ENCODE measurements around the gene SLC38A10. TPM values are rescaled to one million over a fixed set of nuclear protein-coding genes. Genes with fewer than 3 reads are reported as not detected.

The SLC38A10 gene
- total RNA-seq (2014; rRNA removed; shearing (Covaris generic); ENCODE audit: low replicate concordance), result 20.8 and 48.8 TPM in 2 replicates

GRCh38 chr17:81295031-81295675, at the start of gene SLC38A10:
TSS of gene SLC38A10 (minus strand) at chr17:81295307. CDS start at chr17:81294921, 386 bp downstream.
- H3K36me3 ChIP-seq (ENCODE audit: insufficient read depth, low read length), result 0 out of 2 replicates have a peak, but pooled peaks cover 3% of the 10 kb centered on the region
- H3K27me3 ChIP-seq (ENCODE audit: low read length), result no peaks in the 10 kb centered on the region
- no peak within 1 kb of the TSS for H3K27ac ChIP-seq (ENCODE audit: low read length)
- H3K9ac ChIP-seq (ENCODE audit: low read length), result peak within 1 kb of the TSS; percentile 97
- H3K4me3 ChIP-seq (ENCODE audit: low read length), result peak within 1 kb of the TSS; percentile 81
- DNase-seq, result peak; percentile 96
- H3K4me2 ChIP-seq (ENCODE audit: low read depth, low read length, poor library complexity, severe bottlenecking), result peak within 1 kb of the TSS; percentile 85
- H3K4me1 ChIP-seq (ENCODE audit: low read length), result peaks cover 25% of the 10 kb centered on the region
- no peaks in the 10 kb centered on the region for H3K9me2 ChIP-seq (replicated peaks; ENCODE audit: insufficient read depth, low read length)
- no peaks in the 10 kb centered on the region for H3K9me3 ChIP-seq (ENCODE audit: low read length)
- H4K20me1 ChIP-seq (ENCODE audit: insufficient read depth, low read depth, low read length), result peaks cover 15% of the 10 kb centered on the region
- peak within 1 kb of the TSS; percentile 81 for H2AFZ ChIP-seq (ENCODE audit: low read length)
- H3K79me2 ChIP-seq (ENCODE audit: low read length), result peaks cover 44% of the 10 kb centered on the region

- Histone ChIP-seq H4K20me1 (ENCODE audit: insufficient read depth, low read depth, low read length) (no peaks in the 10 kb centered on the region), H3K79me2 (ENCODE audit: low read length) (no peaks in the 10 kb centered on the region), H3K27ac (ENCODE audit: low read length) (no peak overlapping the region), H3K4me2 (ENCODE audit: low read depth, low read length, poor library complexity, severe bottlenecking) (no peak overlapping the region), H3K36me3 (ENCODE audit: insufficient read depth, low read length) (no peaks in the 10 kb centered on the region), H3K9ac (ENCODE audit: low read length) (no peak overlapping the region), H3K9me2 (replicated peaks; ENCODE audit: insufficient read depth, low read length) (no peaks in the 10 kb centered on the region), H3K4me1 (ENCODE audit: low read length) (peaks cover 3% of the 10 kb centered on the region), H3K4me3 (ENCODE audit: low read length) (no peak overlapping the region), H2AFZ (ENCODE audit: low read length) (no peak overlapping the region), H3K9me3 (ENCODE audit: low read length) (no peaks in the 10 kb centered on the region), H3K27me3 (ENCODE audit: low read length) (no peaks in the 10 kb centered on the region)
- no peak for DNase-seq
Measured at GRCh38 chr17:81342269-81343070, 47.4 kb upstream of the SLC38A10 start.

DNA sequence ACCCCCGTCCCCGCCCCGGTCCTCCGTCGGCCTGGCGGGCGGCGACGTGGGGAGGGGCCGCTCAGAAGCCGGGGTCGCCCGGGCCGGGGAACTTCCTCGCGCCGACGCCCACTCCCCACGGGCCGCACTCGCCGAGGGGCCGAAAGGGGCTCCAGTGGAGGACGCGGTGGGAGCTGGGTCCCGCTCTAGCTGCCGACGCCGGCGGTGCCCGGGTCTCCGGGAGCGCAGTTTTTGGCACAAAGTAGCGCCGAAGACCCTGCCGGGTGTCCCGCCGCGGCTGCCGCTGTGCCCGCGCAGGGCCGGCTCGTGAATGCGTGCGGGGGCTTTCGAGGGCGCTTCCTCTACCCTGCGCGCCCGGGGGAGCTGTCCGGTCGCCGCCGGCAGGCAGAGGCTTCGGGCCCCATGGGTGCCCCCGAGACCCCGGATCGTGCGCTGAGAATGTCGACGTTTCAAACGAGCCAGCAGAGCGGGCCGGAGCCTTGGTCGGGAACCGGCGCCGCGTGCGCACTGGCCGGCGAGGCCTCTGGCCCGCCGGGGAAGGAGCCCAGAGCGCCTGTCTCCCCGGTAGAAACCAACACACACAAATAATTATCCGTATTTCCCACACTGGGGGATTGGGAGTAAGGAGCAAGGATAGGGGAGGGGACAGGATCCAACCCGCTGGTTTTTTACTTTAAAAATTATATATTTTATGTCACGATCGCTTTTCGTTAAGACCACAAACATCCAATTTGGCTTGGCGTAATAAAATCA, 46.6 kb upstream of the SLC38A10 start:
- H3K36me3 ChIP-seq (ENCODE audit: insufficient read depth, low read length), result no peaks in the 10 kb centered on the region
- H3K4me2 ChIP-seq (ENCODE audit: low read depth, low read length, poor library complexity, severe bottlenecking), result no peak overlapping the region
- no peak for DNase-seq
- no peak overlapping the region for H2AFZ ChIP-seq (ENCODE audit: low read length)
- H3K9me3 ChIP-seq (ENCODE audit: low read length), result no peaks in the 10 kb centered on the region
- H3K27ac ChIP-seq (ENCODE audit: low read length), result no peak overlapping the region
- no peak overlapping the region for H3K4me3 ChIP-seq (ENCODE audit: low read length)
- no peak overlapping the region for H3K9ac ChIP-seq (ENCODE audit: low read length)
- H3K4me1 ChIP-seq (ENCODE audit: low read length), result peaks cover 3% of the 10 kb centered on the region
- H3K79me2 ChIP-seq (ENCODE audit: low read length), result no peaks in the 10 kb centered on the region
- no peaks in the 10 kb centered on the region for H3K27me3 ChIP-seq (ENCODE audit: low read length)
- no peaks in the 10 kb centered on the region for H4K20me1 ChIP-seq (ENCODE audit: insufficient read depth, low read depth, low read length)
- H3K9me2 ChIP-seq (replicated peaks; ENCODE audit: insufficient read depth, low read length), result no peaks in the 10 kb centered on the region

DNA sequence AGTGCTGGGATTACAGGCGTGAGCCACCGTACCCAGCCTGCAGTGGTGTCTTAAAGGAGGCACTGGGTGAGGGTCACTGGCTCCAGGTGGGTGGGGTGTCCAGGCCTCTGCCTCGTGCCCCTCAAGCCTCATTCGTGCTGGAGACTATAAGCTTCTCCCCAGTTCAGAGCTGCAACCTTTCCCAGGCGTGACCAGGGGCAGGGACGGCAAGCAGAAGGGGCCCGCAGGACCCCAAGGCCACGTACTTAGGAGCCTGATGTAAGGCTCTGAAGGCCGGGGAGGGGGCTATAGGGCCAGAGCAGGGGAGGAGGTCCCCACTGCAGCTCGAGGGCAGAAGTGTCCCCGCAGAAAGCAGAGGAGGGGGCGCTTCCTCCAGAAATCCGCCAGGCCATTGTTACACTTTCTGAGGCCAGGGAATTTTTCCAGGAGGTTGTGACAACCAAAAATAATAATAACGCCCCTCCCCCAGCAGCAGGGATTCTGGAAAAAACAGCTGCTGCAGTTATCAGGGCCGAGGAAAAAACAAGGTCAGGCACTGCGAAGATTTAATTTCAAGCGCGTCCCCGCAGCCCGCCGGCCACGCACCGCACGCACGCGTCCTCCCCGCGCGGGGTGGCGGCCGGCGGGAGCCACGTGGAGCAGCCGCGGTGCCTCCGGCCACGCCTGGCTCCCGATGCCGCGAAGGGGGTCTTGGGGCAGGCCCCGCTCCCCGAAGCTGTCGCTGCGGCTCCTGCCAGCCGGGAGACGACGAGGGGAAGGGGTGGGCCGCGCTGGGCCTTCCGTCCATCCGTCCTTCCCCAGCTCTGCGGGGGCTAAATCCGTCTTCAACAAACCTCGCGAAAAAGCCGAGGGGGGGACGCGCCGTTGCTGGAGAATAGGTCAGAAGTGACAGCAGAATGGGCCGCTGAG, 45.8 kb upstream of the SLC38A10 start:
- DNase-seq, result no peak
- no peaks in the 10 kb centered on the region for H4K20me1 ChIP-seq (ENCODE audit: insufficient read depth, low read depth, low read length)
- H3K27me3 ChIP-seq (ENCODE audit: low read length), result no peaks in the 10 kb centered on the region
- H3K9ac ChIP-seq (ENCODE audit: low read length), result no peak overlapping the region
- no peaks in the 10 kb centered on the region for H3K9me2 ChIP-seq (replicated peaks; ENCODE audit: insufficient read depth, low read length)
- no peaks in the 10 kb centered on the region for H3K9me3 ChIP-seq (ENCODE audit: low read length)
- no peak overlapping the region for H3K4me2 ChIP-seq (ENCODE audit: low read depth, low read length, poor library complexity, severe bottlenecking)
- H3K36me3 ChIP-seq (ENCODE audit: insufficient read depth, low read length), result no peaks in the 10 kb centered on the region
- no peak overlapping the region for H2AFZ ChIP-seq (ENCODE audit: low read length)
- no peak overlapping the region for H3K27ac ChIP-seq (ENCODE audit: low read length)
- no peaks in the 10 kb centered on the region for H3K4me1 ChIP-seq (ENCODE audit: low read length)
- H3K4me3 ChIP-seq (ENCODE audit: low read length), result no peak overlapping the region
- no peaks in the 10 kb centered on the region for H3K79me2 ChIP-seq (ENCODE audit: low read length)

DNA sequence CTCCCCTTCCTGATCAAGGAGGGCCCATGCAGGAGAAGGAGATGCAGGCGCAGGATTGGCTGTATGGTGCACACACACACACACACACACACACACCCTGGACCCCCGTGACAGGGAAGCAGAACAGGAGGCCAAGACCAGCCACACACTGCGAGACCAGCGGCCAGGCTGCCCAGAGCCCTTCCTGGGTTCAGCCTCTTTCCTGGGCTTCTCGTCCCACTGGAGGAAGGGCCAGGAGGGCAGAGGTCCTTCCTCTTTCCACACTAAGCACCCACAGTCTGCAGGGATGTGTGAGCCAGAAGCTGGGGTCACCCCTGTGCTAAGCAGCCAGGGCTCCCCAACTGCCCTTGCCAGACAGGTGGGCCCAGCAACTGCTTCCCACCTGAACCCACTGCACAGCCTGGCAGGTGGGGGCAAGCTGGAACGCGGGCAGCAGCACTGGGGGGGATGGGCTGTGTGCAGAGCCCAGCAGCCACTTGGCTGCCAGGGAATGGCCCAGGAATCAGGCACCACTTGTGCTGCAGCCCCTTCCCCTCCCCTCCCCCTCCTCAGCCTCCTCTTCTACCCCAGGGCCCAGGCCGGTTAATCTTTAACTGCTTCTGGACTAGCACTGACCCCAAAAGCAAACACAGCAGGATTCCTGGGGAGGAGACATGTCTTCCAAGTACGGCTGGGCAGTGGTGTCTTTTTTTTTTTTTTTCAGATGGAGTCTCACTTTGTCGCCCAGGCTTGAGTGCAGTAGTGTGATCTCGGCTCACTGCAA, 44.6 kb upstream of the SLC38A10 start:
- H4K20me1 ChIP-seq (ENCODE audit: insufficient read depth, low read depth, low read length), result no peaks in the 10 kb centered on the region
- no peak overlapping the region for H3K4me2 ChIP-seq (ENCODE audit: low read depth, low read length, poor library complexity, severe bottlenecking)
- H3K9ac ChIP-seq (ENCODE audit: low read length), result no peak overlapping the region
- no peaks in the 10 kb centered on the region for H3K9me3 ChIP-seq (ENCODE audit: low read length)
- no peak for DNase-seq
- no peak overlapping the region for H3K4me3 ChIP-seq (ENCODE audit: low read length)
- no peaks in the 10 kb centered on the region for H3K36me3 ChIP-seq (ENCODE audit: insufficient read depth, low read length)
- no peaks in the 10 kb centered on the region for H3K9me2 ChIP-seq (replicated peaks; ENCODE audit: insufficient read depth, low read length)
- H2AFZ ChIP-seq (ENCODE audit: low read length), result no peak overlapping the region
- H3K27ac ChIP-seq (ENCODE audit: low read length), result no peak overlapping the region
- H3K79me2 ChIP-seq (ENCODE audit: low read length), result no peaks in the 10 kb centered on the region
- no peaks in the 10 kb centered on the region for H3K4me1 ChIP-seq (ENCODE audit: low read length)
- H3K27me3 ChIP-seq (ENCODE audit: low read length), result no peaks in the 10 kb centered on the region

GRCh38 chr17:81339191-81339533, 44.1 kb upstream of the SLC38A10 start:
- Histone ChIP-seq H3K4me3 (ENCODE audit: low read length) (no peak overlapping the region), H3K4me1 (ENCODE audit: low read length) (no peaks in the 10 kb centered on the region), H3K36me3 (ENCODE audit: insufficient read depth, low read length) (no peaks in the 10 kb centered on the region), H3K27me3 (ENCODE audit: low read length) (no peaks in the 10 kb centered on the region), H3K9ac (ENCODE audit: low read length) (no peak overlapping the region), H3K9me2 (replicated peaks; ENCODE audit: insufficient read depth, low read length) (no peaks in the 10 kb centered on the region), H3K9me3 (ENCODE audit: low read length) (no peaks in the 10 kb centered on the region), H3K79me2 (ENCODE audit: low read length) (no peaks in the 10 kb centered on the region), H4K20me1 (ENCODE audit: insufficient read depth, low read depth, low read length) (no peaks in the 10 kb centered on the region), H3K27ac (ENCODE audit: low read length) (no peak overlapping the region), H2AFZ (ENCODE audit: low read length) (no peak overlapping the region), H3K4me2 (ENCODE audit: low read depth, low read length, poor library complexity, severe bottlenecking) (no peak overlapping the region)
- no peak for DNase-seq

Measured in Karpas-422 (cell line).